K562 (cell line): ENCODE data around the gene CCDC93. TPM values are rescaled to one million over a fixed set of nuclear protein-coding genes. Genes with fewer than 3 reads are reported as not detected.

Experiments used
- ATAC-seq: fragments of 200-7000 bp; cut with Tn5 transposase; 3 replicates; pipeline ENCODE4 v1.9.1; 2020; ENCODE audit warnings: moderate library complexity
- BruUV-seq: library from RNA; stranded (reverse); fragments of 400-500 nt; replicated peaks from 2 replicates; lab custom pipeline; 2021; lab: Mats Ljungman, UMichigan
- CTCF ChIA-PET: fragments of 300-600 bp; formaldehyde crosslinking; extraction: SDS; loops from one replicate; lab custom pipeline; 2021; ENCODE audit warnings: low intra/inter-chr PET ratio; lab: Yijun Ruan, JAX
- POLR2A ChIA-PET: fragments of 300-600, 350-650 bp; sonication (Branson Sonifier 250); formaldehyde crosslinking; extraction: SDS; loops from one replicate; lab custom pipeline; 2021; ENCODE audit warnings: antibody characterized with exemption, inconsistent platforms; lab: Yijun Ruan, JAX
- DNase-seq, 4 experiments: peaks; one replicate each; pipeline versions ENCODE4 v3.0.0 to v3.0.0-alpha.2; 2011 to 2018; ENCODE audit warnings: low spot score in 3 of 4, mixed read lengths in 3 of 4; ENCODE audit errors: extremely low read depth in 1 of 4
- FAIRE-seq: peaks from 2 replicates; lab custom pipeline; 2011; peaks lifted over from hg19 to GRCh38; lab: Jason Lieb, UNC
- H2AFZ ChIP-seq: 2 replicates; pipeline ENCODE4 v1.6.0; 2011; ENCODE audit warnings: low read depth, low read length, control low read depth, inconsistent platforms
- H3K27ac ChIP-seq: fragments of 200-600 bp; 3 replicates; pipeline ENCODE4 v1.8.0; 2011; ENCODE audit warnings: low read depth, mild to moderate bottlenecking, control low read depth, inconsistent platforms, low read length, moderate library complexity, mixed read lengths; ENCODE audit errors: extremely low read depth
- H3K27me3 ChIP-seq, 2 experiments: fragments of 300-600 bp in 1 of 2; 2 replicates in 1 of 2; 3 replicates in 1 of 2; pipeline versions ENCODE4 v1.6.0 to v1.8.0; 2011; ENCODE audit warnings: inconsistent platforms in 2 of 2, low read length in 2 of 2, mild to moderate bottlenecking in 1 of 2, mixed read lengths in 1 of 2, moderate library complexity in 1 of 2; ENCODE audit not compliant: control insufficient read depth in 2 of 2, insufficient read depth in 2 of 2
- H3K36me3 ChIP-seq: fragments of 300-600 bp; 3 replicates; pipeline ENCODE4 v1.8.0; 2011; ENCODE audit warnings: mild to moderate bottlenecking, low read length, inconsistent platforms; ENCODE audit not compliant: control insufficient read depth, insufficient read depth
- H3K4me1 ChIP-seq, 2 experiments: fragments of 200-600 bp in 1 of 2; replicated peaks in 1 of 2; 2 replicates in 1 of 2; 3 replicates in 1 of 2; pipeline versions ENCODE4 v1.5.1 to v1.8.0; 2011; ENCODE audit warnings: inconsistent platforms in 2 of 2, low read length in 2 of 2, mild to moderate bottlenecking in 1 of 2, mixed read lengths in 1 of 2, moderate library complexity in 1 of 2; ENCODE audit not compliant: control insufficient read depth in 2 of 2, insufficient read depth in 2 of 2
- H3K4me2 ChIP-seq: 2 replicates; pipeline ENCODE4 v1.6.1; 2011; ENCODE audit warnings: low read length, control low read depth, inconsistent platforms, mixed read lengths; ENCODE audit not compliant: insufficient read depth
- H3K4me3 ChIP-seq: fragments of 200-600 bp; sonication (generic), shearing (Covaris generic); 2 replicates; pipeline ENCODE4 v1.5.1; 2016; ENCODE audit warnings: control low read depth, inconsistent platforms
- H3K79me2 ChIP-seq: fragments of 200-600 bp; 3 replicates; pipeline ENCODE4 v1.8.0; 2011; ENCODE audit warnings: low read length, inconsistent platforms; ENCODE audit not compliant: control insufficient read depth, insufficient read depth
- H3K9ac ChIP-seq, 2 experiments: 2 replicates each; pipeline versions ENCODE4 v1.6.0 to v1.6.1; 2011; ENCODE audit warnings: low read depth in 2 of 2, low read length in 2 of 2, control low read depth in 1 of 2, inconsistent platforms in 1 of 2, mild to moderate bottlenecking in 1 of 2, mixed read lengths in 1 of 2; ENCODE audit not compliant: insufficient read depth in 1 of 2
- H3K9me1 ChIP-seq: one replicate; pipeline ENCODE4 v1.6.0; 2011; ENCODE audit warnings: inconsistent platforms, mild to moderate bottlenecking, low read length, moderate library complexity; ENCODE audit not compliant: control insufficient read depth, insufficient read depth
- H3K9me3 ChIP-seq: replicated peaks from 2 replicates; pipeline ENCODE4 v1.5.1; 2011; ENCODE audit warnings: low read depth, low read length, inconsistent platforms; ENCODE audit not compliant: control insufficient read depth, insufficient read depth
- H4K20me1 ChIP-seq: replicated peaks from 2 replicates; pipeline ENCODE4 v1.6.1; 2011; ENCODE audit warnings: low read length, inconsistent platforms, mixed read lengths; ENCODE audit not compliant: control insufficient read depth, insufficient read depth
- KDM4B ChIP-seq, 2 experiments: fragments of 450-650 bp in 1 of 2; sonication (generic) in 1 of 2; IDR thresholded peaks; 2 replicates each; pipeline ENCODE4 v1.6.1; 2016 to 2017; ENCODE audit warnings: borderline replicate concordance in 2 of 2, antibody characterized with exemption in 1 of 2, low read depth in 1 of 2, mild to moderate bottlenecking in 1 of 2
- NR4A1 ChIP-seq, 2 experiments: fragments of 250-450 bp in 1 of 2; fragments of 450-650 bp in 1 of 2; sonication (Bioruptor Pico) in 1 of 2; IDR thresholded peaks; 2 replicates each; pipeline versions ENCODE4 v1.4.0 to v1.6.1; 2016 to 2020; ENCODE audit warnings: mild to moderate bottlenecking in 2 of 2, missing compliant biosample characterization in 1 of 2, missing genetic modification characterization in 1 of 2, moderate library complexity in 1 of 2
- ZNF318 ChIP-seq, 2 experiments: fragments of 450-650 bp; IDR thresholded peaks; 2 replicates each; pipeline ENCODE4 v1.6.1; 2016; ENCODE audit warnings: mild to moderate bottlenecking in 2 of 2, borderline replicate concordance in 1 of 2, low read depth in 1 of 2, moderate library complexity in 1 of 2
- ZNF512 ChIP-seq: IDR thresholded peaks from 2 replicates; pipeline ENCODE4 v1.6.1; 2016; ENCODE audit warnings: missing genetic modification characterization, missing compliant biosample characterization
- ZNF707 ChIP-seq: fragments of 250-450 bp; sonication (Bioruptor Pico); conservative IDR thresholded peaks from 2 replicates; pipeline ENCODE4 v1.8.0; 2022; ENCODE audit warnings: inconsistent platforms, mild to moderate bottlenecking, moderate library complexity
- WGBS: fragments of 100-300 bp; shearing (Covaris generic); methylation state at CpG from one replicate; pipeline ENCODE4 v1.1.6; 2016; ENCODE audit warnings: low coverage, mixed read lengths; ENCODE audit not compliant: insufficient coverage; ENCODE audit errors: missing lambda C conversion rate; 5-methylcytosine and 5-hydroxymethylcytosine counted together
- in situ Hi-C: fragments of 300-500 bp; cut with MboI; formaldehyde crosslinking; loops from 4 replicates; pipeline ENCODE4 v1.15.0; 2018; ENCODE audit warnings: inconsistent platforms, mixed read lengths
- intact Hi-C: fragments of 100-400 bp; cut with micrococcal nuclease; formaldehyde crosslinking; loops from 2 replicates; pipeline ENCODE4 v1.14.2; 2022
- polyA plus RNA-seq, 8 experiments: library from polyadenylated mRNA; depleted of rRNA in 4 of 8; stranded (reverse) in 5 of 8; unstranded in 3 of 8; fragments of >200 nt; fragmentation: Nextera tagmentation in 2 of 8; fragmentation: Illumina TruSeq in 1 of 8; extraction: Ambion mirVana in 2 of 8; extraction: Trizol in 1 of 8; gene quantifications; 2 replicates each; pipeline versions ENCODE4 v1.2.1 to v1.2.3, GENCODE V29; 2011 to 2014; ENCODE audit warnings: inconsistent platforms in 1 of 8, missing spikeins in 1 of 8
- total RNA-seq, 7 experiments: library from RNA; depleted of rRNA in 6 of 7; stranded (reverse); fragments of >200 nt in 6 of 7; fragmentation: Illumina TruSeq in 2 of 7; extraction: Trizol in 2 of 7; gene quantifications; 2 replicates each; pipeline versions ENCODE4 v1.2.1 to v1.2.3, GENCODE V29; 2011 to 2021; ENCODE audit warnings: low replicate concordance in 1 of 7

Gene CCDC93
- total and polyA plus RNA-seq, 9 of the 15 experiments (the other 6 are each of a cell fraction or from before 2014, with no cell fraction given) = 3.3 to 19.3 (median 12.4) TPM

DNA sequence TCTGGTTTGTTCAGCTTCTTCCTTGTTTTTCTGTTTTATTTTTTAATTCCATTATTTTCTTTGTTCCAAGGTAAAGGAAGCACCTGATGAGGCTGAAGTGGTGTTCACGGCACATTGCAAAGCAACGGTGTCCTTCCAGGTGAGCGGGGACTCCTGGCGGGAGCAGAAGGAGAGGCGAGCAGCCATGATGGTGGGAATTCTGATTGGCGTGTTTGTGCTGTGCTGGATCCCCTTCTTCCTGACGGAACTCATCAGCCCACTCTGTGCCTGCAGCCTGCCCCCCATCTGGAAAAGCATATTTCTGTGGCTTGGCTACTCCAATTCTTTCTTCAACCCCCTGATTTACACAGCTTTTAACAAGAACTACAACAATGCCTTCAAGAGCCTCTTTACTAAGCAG lies 110.9 kb downstream of the CCDC93 start:
- WGBS = 3% methylated on average over 7 of the region's 7 CpGs
- H3K9me3 ChIP-seq = no peaks in the 10 kb centered on the region

More for the DNA sequence above, 110.9 kb downstream of the CCDC93 start:
- Histone ChIP-seq H2AFZ (no peak overlapping the region), H3K9me1 (no peaks in the 10 kb centered on the region), H3K27me3 (no peaks in the 10 kb centered on the region), H3K4me1 (no peaks in the 10 kb centered on the region), H4K20me1 (no peaks in the 10 kb centered on the region), H3K79me2 (no peaks in the 10 kb centered on the region), H3K4me3 (no peak overlapping the region)
- no TSS peak for BruUV-seq
- CTCF ChIA-PET = no interaction called here
- ATAC-seq = no peak
- no peak for TF ChIP-seq ZNF318 (IDR thresholded peaks at IDR 0.05; ENCODE audit: borderline replicate concordance in 1 of 2, low read depth in 1 of 2)
- no peak for TF ChIP-seq ZNF512 (tag)
- TF ChIP-seq NR4A1 (CRISPR knock-in tag; IDR thresholded peaks at IDR 0.05) = no peak
- no peak for TF ChIP-seq NR4A1 (tag; IDR thresholded peaks at IDR 0.05)
- no peak for TF ChIP-seq ZNF707 (CRISPR knock-in tag)
- no peak for TF ChIP-seq KDM4B (IDR thresholded peaks at IDR 0.05; ENCODE audit: borderline replicate concordance in 2 of 2, low read depth in 1 of 2)
- TF ChIP-seq, all 486 proteins: peak for 0
- no peaks in the 10 kb centered on the region for H3K36me3 ChIP-seq
- no peak overlapping the region for H3K4me2 ChIP-seq
- DNase-seq (no peak), FAIRE-seq (no peak)
- H3K27ac ChIP-seq = no peak overlapping the region
- in situ Hi-C loops (no loop called here), intact Hi-C loops (no loop called here)
- POLR2A ChIA-PET = interaction anchor here (0.6 to 1.0 kb wide), 2 partner anchors 17 to 39 kb away, joined by 3 read pairs; no protein-coding TSS in a partner anchor
- H3K9ac ChIP-seq = no peak overlapping the region
